Stimulated activated CD8-positive, alpha-beta memory T cell treated with anti-CD3 and anti-CD28 coated beads, Interleukin-7, amount 100 ng/mL, for 24 hours (primary cell): ENCODE data around the gene NADK.
A peak's percentile ranks its signal among the peaks of the same experiment; 100 is the strongest.
"Not testable (repeated sequence)": the region's sequence is repeated elsewhere in the genome, so short reads cannot be mapped to it uniquely, and the experiment has no call there.

Source experiments
- DNase-seq: peaks from one replicate; pipeline ENCODE4 v3.0.0-alpha.2; 2020; ENCODE audit warnings: low read depth

Gene NADK

GRCh38 chr1:1746566-1746909 lies 31.7 kb downstream of the NADK start:
- not testable (repeated sequence) for DNase-seq

DNA sequence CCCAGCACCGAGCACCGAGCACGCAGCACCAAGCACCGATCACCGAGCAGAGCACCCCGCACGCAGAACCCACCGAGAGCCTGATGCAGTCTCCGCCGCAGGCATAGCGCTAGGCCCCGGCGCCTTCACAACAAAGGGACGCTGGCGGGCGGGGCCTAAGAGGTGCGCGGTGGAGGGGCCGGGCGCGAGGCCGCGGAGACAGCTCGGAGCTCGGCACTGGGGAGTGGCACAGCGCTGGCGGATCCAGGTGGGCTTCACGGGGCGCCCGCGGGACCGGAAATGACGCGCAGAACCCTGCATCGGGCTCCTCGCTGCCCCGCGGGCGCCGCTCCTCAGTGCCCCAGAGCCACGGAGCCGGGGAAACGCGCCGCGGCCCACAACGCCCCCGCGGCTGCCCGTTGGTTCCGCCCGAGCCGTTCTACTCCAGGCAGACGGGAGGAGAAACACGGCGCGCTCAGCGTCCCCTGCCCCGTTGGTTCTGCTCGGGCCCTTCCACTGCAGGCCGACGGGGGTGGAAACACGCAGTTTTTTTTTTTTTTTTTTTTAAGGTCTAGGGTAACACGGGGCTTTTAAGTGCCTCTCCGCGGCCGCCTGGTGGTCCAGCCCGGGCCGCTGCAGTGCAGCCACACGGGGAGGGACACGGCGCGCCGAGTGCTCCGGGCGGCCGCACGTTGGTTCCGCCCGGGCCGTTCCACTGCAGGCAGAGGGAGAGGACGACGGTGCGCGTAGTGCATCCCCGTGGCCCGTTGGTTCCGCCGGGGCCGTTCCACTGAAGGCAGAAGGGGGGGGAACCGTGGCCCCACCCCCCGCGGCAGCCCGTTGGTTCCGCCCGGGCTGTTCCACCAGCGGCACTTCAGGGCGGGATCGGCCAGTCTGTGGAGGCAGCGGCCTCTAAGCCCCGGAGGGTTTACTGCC lies 32.4 kb downstream of the NADK start:
- peak; percentile 76 for DNase-seq

DNA sequence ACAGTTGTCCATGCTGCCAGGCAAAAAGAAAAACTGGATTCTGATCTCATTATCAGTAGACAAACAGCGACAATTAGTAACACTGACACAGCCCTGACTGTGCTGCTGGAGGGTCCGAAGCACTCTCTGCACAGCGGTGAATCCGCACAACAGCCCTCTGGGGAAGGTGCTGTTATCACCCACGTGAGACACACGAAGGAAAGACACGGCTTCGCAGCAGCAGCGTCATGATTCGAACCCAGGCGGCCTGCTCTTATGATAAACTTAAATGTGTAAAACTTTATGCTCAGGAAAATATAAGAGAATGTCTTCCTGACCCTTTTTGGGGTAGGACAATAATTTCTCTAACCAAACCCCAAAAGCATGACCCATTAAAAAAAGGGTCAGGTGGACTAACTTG lies 35.7 kb downstream of the NADK start:
- DNase-seq = not testable (repeated sequence)

- not testable (repeated sequence) for DNase-seq
Measured at GRCh38 chr1:1741013-1741412, 37.3 kb downstream of the NADK start.

- not testable (repeated sequence) for DNase-seq
Measured at GRCh38 chr1:1738799-1739337, 39.4 kb downstream of the NADK start.

GRCh38 chr1:1737675-1738590 lies 40.3 kb downstream of the NADK start:
- not testable (repeated sequence) for DNase-seq

- no peak for DNase-seq
Measured at GRCh38 chr1:1732381-1732780, 45.9 kb downstream of the NADK start.

- no peak for DNase-seq
Measured at GRCh38 chr1:1730870-1731269, 47.4 kb downstream of the NADK start.

DNA sequence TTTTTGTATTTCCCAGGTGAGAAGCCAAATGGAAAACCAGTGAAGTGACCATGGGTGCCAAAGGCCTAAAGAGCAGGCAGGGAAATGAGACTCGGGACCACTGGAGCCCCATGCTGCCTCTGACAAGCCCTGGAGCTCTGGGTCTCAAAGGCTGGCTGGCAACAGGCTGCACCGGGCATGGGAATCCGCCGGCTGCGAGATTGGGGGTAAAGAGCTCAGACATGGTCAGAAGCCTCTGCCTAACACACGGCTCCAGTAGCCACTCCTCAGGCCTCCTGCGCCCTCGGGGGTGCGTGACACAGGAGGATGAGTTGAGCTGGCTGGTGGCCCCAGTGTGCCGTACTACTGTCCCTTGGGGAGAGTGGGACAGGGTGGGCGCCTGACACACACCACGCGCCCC lies 48.0 kb downstream of the NADK start:
- DNase-seq = not testable (repeated sequence)

DNA sequence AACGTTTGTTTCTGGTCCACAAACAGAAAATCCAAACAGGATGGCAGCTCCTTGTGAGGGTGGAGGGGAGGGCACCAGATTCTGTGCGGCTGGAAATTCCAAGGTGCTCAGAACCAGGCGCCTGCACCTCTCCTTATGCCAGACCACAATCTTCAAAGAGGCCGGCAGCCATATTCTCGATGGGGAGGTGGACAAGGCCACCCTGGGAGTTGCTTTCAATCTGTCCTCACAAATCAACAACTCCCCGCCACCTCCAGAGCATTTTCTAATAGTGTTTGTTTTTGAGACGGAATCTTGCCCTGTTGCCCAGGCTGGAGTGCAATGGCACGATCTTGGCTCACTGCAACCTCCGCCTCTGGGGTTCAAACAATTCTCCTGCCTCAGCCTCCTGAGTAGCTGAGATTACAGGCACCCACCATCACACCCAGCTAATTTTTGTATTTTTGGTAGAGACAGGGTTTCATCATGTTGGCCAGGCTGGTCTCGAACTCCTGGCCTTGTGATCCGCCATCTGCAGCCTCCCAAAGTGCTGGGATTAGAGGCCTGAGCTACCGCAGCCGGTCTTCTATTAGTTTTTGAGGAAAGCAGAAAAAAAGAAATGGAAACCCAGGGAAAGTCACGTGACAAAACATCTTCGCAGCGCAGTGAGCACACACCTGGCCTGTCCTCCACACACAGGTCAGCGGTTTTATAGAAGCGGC lies 49.0 kb downstream of the NADK start:
- not testable (repeated sequence) for DNase-seq

- not testable (repeated sequence) for DNase-seq
Measured at GRCh38 chr1:1728308-1729005, 49.8 kb downstream of the NADK start.

DNA sequence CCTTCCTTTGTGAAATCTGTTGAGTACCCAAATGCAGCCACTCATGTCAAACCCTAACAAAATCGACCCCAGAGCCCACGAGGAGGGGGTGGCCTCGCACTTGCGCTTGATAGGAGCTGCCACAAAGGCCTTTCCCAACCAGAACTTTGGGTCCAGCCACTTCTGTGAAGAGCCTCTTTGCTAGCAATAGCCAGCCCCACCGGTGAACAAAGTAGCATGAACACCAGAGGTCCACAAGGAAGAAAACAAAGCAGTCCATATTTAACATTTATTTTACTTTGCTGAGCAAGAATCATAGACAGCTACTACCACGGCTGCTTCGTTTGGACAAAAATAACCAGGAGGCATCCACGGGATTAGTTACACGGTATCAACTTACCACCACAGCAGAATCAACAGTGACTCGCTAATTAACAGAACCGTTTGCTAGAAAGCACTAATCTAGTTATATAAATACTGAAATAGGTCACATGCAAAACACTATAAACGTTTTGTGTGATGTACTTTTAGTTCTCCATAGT lies 51.1 kb downstream of the NADK start:
- not testable (repeated sequence) for DNase-seq

DNA sequence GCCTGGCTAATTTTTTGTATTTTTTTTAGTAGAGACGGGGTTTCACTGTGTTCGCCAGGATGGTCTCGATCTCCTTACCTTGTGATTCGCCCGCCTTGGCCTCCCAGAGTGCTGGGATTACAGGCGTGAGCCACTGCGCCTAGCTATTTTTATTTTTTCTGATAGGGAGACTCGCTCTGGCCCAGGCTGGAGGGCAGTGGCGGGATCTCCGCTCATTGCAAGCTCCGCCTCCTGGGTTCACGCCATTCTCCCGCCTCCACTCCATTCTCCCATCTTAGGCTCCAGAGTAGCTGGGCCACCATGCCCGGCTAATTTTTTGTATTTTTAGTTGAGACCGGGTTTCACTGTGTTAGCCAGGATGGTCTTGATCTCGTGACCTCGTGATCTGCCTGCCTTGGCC lies 52.2 kb downstream of the NADK start:
- not testable (repeated sequence) for DNase-seq

GRCh38 chr1:1724035-1724864 lies 54.0 kb downstream of the NADK start, which contains the start of gene CDK11A:
Gene CDK11A, minus strand, starts transcription at chr1:1724357. Its CDS starts 1,539 bp downstream, at chr1:1722818.
- DNase-seq = peak; percentile 97

GRCh38 chr1:1721201-1721600 lies 57.1 kb downstream of the NADK start:
- no peak for DNase-seq

GRCh38 chr1:1715109-1715883 lies 63.0 kb downstream of the NADK start:
- not testable (repeated sequence) for DNase-seq

DNA sequence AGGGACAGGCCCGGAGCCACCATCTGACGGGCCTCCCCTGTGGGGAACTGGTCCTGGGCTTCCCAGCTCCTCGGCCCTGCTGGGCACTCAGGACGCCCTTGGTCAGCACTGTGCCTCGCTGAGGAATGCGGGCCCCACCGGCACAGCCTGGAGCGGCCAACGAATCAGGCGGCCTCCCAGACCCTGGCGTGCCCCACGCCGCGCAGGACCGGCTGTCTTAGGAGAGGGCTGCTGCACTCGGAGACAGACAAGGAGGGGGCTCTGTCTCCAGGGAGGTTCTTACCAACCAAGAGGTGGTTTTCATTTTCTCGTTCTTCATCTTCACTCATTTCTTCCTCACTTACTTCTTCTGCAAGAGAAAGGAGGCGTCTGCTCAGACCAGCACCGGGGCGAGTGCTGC lies 70.4 kb downstream of the NADK start:
- not testable (repeated sequence) for DNase-seq

DNA sequence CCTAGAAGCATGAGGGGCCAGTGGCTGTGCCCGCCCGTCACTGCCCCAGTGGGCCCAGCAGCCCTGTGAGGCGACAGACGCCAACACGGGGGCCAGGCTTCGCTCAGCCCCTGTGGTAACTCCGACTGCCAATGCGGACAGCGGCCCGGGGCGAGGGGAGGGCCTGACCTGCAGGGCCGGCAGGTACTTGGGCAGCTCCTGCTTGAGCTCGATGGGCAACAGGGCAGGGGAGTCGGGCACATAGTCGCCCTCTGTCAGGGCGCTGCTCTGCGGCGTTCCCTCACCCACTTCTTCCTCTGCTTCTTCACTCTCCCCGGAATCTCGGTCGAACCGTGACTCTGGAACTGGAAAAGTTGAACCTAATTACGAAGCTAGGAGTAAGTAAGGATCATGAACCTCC lies 71.0 kb downstream of the NADK start:
- not testable (repeated sequence) for DNase-seq

DNA sequence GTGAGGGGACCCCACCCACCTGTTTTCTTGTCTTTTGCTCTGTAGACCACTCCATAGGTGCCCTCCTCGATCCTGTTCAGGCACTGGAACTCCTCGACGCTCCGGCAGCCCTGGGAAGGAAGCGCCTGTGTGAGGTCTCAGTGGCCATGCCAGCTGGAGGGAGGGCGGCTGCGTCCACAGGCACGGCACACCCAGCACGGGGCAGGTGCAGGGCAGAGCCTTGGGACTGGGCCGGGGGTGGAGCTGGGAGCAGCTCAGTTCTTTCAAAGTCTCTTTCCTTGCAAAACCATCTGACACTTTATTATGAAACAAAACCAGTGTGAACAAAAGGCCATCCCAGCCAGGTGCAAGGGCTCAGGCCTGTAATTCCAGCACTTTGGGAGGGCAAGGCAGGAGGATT lies 72.6 kb downstream of the NADK start:
- DNase-seq = not testable (repeated sequence)
